DMS153 treated with DMSO at 0.1 percent for 48 hours (cell line): ENCODE measurements around the gene ABHD17A.
A peak's percentile ranks its signal among the peaks of the same experiment; 100 is the strongest.

Experiments used
- DNase-seq: peaks from one replicate; lab custom pipeline; 2025; ENCODE audit not compliant: unreplicated experiment; lab: John Stamatoyannopoulos, UW

The ABHD17A gene

GRCh38 chr19:1885398-1886119, at the start of gene ABHD17A:
TSS of gene ABHD17A (minus strand) at chr19:1885496. CDS start at chr19:1881566, 3,930 bp downstream.
- DNase-seq, result peak; percentile 5

GRCh38 chr19:1933942-1934341, 48.6 kb upstream of the ABHD17A start:
- no peak for DNase-seq

- no peak for DNase-seq
These were observed 47.9 kb upstream of the ABHD17A start for GRCh38 chr19:1933244-1933643.

GRCh38 chr19:1932395-1932794, 47.1 kb upstream of the ABHD17A start:
- DNase-seq, result no peak

GRCh38 chr19:1931445-1931844, 46.1 kb upstream of the ABHD17A start:
- no peak for DNase-seq

- DNase-seq, result peak; percentile 5
These were observed 43.9 kb upstream of the ABHD17A start for GRCh38 chr19:1929021-1929742.

- no peak for DNase-seq
These were observed 40.2 kb upstream of the ABHD17A start for GRCh38 chr19:1925544-1925943.

GRCh38 chr19:1924320-1924961, 39.1 kb upstream of the ABHD17A start:
- no peak for DNase-seq

GRCh38 chr19:1923319-1923718, 38.0 kb upstream of the ABHD17A start:
- no peak for DNase-seq

- no peak for DNase-seq
These were observed 37.5 kb upstream of the ABHD17A start for GRCh38 chr19:1922803-1923202.

GRCh38 chr19:1921825-1922224, 36.5 kb upstream of the ABHD17A start:
- DNase-seq, result no peak

GRCh38 chr19:1921326-1921725, 36.0 kb upstream of the ABHD17A start:
- DNase-seq, result no peak

GRCh38 chr19:1920644-1921043, 35.3 kb upstream of the ABHD17A start:
- no peak for DNase-seq

- no peak for DNase-seq
These were observed 33.7 kb upstream of the ABHD17A start for GRCh38 chr19:1918975-1919374.

GRCh38 chr19:1917926-1918325, 32.6 kb upstream of the ABHD17A start:
- DNase-seq, result no peak

- no peak for DNase-seq
These were observed 31.9 kb upstream of the ABHD17A start for GRCh38 chr19:1917146-1917545.

- DNase-seq, result no peak
These were observed 29.6 kb upstream of the ABHD17A start for GRCh38 chr19:1914826-1915341.

GRCh38 chr19:1913781-1914577, 28.7 kb upstream of the ABHD17A start:
- no peak for DNase-seq

- no peak for DNase-seq
These were observed 27.6 kb upstream of the ABHD17A start for GRCh38 chr19:1912760-1913505.

- DNase-seq, result no peak
These were observed 26.7 kb upstream of the ABHD17A start for GRCh38 chr19:1911995-1912394.
